GM18861 (cell line): ENCODE results near the gene ZFP36.

Experiments used
- ATAC-seq: cut with Tn5 transposase; IDR thresholded peaks from one replicate; pipeline ENCODE4 v1.9.1; 2021; ENCODE audit not compliant: unreplicated experiment

Gene ZFP36

DNA sequence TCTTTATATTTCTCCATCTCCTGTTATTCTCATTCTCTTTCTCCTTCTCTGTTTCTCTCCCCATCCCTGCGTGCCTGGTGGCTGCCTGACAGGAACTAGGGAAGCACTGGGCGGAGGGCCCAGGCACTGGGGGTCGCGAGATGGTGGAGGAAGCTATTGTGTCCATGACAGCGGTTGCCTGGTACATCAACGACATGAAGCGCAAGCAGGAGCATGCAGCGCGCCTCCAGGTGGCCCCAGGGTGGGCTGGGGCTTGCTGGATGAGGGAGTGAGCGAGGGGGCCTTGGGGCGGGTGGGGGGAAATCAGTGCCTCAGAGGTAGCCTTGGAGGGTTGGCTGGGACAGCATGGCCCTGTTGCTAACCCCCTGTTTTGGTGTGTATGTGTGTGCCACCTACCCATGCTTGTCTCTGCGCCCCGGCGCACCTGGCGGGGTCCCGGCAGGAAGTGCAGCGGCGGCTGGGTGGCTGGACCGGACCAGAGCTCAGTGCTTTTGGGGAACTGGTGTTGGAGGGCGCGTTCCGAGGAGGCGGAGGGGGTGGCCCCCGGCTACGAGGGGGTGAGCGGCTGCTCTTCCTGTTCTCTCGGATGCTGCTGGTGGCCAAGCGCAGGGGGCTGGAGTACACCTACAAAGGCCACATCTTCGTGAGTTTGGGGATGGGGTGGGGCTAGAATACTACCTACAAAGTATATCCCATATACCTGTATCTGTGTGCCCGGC lies 11.0 kb downstream of the ZFP36 start:
- no peak for ATAC-seq

DNA sequence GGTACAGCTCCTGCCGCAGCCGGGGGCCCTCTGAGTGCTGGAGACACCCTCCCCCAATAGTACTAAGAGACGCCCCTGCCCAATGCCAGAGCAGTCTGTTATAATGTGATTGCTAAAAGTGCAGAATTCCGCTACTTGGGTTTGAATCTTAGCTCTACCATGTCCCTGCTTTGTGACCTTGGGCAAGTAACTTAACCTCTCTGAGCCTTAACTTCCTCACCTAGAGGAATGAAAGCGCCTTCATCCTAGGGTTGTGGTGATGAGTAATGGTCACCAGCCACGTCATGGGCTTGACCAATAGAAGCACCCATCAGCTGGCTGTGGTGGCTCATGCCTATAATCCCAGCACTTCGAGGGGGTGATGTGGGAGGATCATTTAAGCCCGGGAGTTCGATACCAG lies 12.4 kb downstream of the ZFP36 start:
- ATAC-seq = no peak

DNA sequence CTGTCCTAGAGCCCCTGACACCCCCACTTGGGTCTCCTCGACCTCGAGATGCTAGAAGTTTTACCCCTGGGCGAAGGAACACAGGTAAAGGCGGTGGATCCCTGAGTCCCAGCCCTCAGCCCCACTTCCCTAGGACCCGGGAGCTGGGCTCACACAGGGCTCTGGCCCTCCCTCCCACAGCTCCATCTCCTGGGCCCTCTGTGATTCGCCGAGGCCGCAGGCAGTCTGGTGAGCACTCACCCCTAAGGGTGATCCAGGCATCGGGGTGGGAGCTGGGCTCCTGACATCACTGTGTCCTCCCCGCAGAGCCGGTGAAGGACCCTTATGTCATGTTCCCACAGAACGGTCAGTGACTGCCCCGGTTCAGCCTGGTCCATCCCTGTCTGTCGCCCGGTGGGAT lies 14.1 kb downstream of the ZFP36 start:
- no peak for ATAC-seq

DNA sequence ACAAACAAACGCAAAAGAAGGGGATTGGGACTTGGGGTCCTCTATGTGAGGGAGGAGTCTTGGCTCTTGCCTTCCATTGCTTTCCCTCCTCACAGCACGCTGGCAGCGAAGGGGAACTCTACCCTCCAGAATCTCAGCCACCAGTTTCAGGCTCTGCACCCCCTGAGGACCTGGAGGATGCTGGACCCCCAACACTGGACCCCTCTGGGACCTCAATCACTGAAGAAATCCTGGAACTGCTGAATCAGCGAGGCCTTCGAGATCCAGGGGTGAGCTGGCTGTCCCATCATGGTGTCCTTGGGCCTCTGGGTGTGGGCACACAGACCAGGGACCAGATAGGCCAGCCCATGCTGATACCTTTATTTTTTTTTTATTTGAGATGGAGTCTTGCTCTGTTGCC lies 15.4 kb downstream of the ZFP36 start:
- ATAC-seq = no peak

DNA sequence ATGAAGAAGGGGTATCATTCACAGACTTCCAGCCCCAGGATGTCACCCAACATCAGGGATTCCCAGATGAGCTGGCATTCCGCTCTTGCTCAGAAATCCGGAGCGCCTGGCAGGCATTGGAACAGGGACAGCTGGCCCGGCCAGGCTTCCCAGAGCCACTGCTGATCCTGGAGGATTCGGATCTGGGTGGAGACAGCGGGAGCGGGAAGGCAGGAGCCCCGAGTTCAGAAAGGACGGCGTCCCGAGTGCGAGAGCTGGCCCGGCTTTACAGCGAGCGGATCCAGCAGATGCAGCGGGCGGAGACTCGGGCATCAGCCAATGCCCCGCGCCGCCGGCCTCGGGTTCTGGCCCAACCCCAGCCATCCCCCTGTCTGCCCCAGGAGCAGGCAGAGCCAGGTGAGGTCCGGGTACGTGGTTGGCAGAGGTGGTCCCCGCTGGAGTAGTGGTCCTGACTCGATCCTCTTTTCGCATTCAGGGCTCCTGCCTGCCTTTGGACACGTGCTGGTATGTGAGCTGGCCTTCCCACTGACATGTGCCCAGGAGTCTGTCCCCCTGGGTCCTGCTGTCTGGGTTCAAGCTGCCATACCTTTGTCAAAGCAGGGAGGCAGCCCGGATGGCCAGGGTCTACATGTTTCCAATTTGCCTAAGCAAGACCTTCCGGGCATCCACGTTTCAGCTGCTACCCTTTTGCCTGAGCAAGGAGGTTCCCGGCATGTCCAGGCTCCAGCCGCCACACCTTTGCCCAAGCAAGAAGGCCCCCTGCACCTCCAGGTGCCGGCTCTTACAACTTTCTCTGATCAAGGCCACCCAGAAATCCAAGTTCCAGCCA lies 16.8 kb downstream of the ZFP36 start:
- ATAC-seq = no peak

DNA sequence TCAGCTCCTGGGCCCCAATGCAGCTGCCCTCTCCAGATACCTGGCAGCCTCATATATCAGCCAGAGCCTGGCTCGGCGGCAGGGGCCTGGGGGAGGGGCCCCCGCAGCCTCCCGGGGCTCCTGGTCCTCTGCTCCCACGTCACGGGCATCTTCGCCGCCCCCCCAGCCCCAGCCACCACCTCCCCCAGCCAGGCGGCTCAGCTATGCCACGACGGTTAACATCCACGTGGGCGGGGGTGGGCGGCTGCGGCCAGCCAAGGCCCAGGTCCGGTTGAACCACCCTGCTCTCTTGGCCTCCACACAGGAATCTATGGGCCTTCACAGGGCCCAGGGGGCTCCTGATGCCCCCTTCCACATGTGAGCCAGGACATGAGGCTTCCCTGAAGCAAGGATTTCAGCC lies 18.3 kb downstream of the ZFP36 start:
- ATAC-seq = no peak

DNA sequence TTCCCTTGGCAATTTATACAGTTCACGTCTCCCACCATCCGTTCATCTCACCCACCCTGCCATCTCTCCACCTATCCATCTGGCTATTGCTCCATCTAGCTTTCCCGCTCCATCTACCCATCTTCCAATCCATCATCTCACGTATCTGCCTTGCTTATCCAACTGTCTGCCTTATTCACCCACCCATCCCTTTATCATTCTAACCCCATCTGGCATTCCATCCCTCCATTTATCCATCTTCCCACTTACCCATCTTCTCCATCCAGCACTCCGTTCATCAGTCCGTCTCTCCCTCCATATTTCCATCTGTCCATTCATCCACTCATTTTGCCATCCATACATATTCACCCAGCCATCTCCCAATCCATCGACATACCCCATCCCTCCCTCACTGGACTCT lies 19.1 kb downstream of the ZFP36 start:
- no peak for ATAC-seq

DNA sequence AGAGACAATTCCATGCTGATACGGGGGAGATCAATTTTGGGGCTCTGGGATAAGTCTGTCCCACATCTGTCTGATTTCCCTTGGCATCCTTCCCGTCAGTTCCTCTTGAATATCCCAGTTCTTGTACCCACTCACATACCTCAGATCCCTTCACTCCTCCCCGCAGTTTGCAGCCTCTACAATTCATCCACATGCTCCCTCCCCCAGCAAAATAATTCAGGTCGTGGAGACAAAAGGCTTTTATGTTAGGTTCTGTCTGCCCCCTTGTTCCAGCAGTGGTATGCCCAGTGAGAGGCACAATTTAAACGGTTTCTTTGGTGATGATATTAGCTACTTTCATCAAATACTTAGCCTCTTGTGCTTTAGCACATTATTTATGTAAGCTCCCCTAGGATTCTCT lies 19.5 kb downstream of the ZFP36 start:
- ATAC-seq = no peak

DNA sequence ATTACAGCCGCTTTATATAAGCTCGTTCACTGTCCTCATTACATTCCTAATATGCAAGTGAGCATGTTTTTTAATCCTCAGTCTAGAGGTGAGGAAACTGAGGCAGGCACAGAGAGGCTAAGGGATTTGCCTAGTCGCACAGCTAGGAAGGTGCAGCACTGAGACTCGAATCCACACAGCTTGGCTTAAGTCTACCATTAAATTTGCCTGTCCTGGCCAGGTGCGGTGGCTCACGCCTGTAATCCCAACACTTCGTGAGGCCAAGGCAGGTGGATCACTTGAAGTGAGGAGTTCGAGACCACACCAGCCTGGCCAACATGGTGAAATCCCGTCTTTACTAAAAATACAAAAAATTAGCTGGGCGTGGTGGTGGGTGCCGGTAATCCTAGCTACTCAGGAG lies 21.1 kb downstream of the ZFP36 start:
- ATAC-seq = no peak

DNA sequence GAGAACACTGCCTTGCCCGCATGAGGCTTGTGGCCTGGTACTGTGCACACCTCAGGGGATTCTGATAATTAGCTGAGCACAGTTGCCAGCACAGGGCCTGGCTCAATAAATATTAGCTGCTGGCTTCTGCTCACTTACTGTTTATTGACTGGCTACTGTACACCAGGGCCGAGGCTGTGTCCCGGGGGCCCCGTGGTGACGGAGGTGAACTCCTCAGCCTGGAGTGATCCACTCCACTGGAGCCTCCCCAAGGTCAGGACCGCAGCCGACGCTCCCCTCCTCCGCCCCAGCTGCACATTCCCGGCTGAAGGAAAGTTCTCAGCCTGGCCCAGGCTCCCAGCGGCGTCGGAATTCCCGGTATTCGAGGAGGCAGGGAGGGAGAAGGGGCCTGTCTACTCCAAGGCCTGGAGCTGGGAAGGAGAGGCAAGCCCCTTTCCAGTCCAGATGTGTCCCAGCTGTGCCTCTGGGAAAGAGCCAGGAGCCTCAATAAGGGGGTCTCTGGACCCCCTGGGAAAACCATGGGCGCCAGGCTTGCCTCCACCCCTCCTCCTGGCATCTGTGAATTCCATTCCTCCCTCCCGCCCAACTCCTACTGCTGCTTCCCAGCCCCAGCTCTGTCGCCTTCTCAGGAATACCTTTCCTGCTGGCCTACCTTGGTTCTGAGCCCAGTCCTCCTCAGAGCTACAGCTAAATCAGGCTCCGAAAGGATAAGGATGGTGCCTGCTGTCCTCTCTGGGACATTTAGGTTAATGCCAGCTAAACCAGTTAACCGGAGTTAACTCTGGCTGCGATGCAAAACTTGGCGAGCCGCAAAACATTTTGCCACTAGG lies 21.9 kb downstream of the ZFP36 start:
- no peak for ATAC-seq

DNA sequence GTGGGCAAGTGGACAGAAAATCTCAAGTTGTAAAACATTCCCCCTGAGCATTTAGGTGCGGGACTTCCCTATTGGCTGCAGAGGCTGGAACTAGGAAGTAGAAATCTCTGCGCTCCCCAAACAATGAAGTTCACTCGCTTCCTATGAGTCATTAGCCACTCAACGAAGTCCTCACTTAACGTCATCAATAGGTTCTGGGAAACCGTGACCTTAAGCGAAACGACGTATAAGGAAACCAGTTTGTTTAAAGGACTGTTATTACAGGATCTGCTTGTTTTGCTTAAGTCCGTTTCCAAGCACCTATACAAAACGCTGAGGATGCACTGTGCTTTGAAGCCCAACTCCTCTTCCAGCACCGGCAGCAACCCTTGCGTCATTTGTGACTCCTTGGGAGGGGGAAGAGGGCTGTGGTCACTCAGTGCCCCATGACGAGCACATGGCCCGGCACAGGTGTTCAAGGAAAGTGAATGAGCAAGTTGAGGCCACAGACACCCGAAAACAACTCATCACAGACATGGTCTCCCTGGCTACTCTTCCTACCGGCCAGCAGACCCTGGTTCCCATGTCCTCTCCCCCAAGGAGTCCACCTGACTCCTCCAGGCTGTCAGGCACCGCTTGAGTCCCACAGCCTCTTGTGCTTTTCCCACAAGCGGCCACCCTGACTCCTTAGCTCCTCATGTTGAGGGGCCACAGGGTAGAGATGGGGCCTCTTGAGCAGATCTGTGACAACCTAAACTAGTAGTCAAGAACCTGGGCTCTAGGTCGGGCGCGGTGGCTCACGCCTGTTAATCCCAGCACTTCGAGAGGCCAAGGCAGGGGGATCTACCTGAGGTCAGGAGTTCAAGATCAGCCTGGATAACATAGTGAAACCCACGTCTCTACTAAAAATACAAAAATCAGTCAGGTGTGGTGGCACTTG lies 24.3 kb downstream of the ZFP36 start:
- ATAC-seq = peak; percentile 59

DNA sequence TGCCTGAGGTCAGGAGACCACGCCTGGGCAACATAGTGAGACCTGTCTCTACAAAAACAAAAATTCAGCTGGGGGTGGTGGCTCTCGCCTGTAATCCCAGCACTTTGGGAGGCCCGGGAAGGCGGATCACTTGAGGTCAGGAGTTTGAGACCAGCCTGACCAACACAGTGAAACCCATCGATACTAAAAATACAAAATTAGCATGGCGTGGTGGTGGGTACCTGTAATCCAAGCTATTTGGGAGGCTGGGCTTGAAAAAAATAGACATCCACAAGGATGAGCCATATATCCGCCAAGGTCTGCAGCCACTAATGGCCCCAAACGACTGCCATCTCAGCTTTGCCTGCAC lies 26.0 kb downstream of the ZFP36 start:
- no peak for ATAC-seq

DNA sequence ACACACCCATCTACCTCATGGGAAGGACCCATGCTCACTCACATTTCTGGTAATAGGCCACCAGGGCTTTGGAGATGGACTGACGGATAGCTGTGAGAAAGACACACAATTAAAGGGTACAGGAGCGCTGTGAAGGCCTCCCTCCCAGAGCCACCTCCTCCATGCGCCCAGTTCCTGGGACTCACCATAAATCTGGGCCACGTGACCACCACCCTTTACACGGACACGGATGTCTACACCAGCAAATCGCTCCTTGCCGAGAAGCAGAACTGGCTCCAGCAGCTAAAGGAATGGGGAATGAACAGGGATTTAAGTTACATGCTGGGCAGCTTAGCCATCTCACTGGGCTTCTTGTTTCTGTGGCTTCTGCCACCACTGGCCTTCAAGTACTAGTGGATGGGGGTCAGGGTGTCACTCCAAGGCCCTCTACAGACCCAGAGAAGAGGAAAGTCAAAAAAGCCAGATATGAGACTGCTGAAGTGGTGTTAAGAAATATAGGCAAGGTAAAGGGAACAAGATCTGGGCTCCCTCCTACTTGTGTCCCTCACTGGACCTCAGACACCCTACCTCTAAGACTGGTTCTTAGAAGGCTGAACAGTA lies 26.9 kb downstream of the ZFP36 start:
- no peak for ATAC-seq

DNA sequence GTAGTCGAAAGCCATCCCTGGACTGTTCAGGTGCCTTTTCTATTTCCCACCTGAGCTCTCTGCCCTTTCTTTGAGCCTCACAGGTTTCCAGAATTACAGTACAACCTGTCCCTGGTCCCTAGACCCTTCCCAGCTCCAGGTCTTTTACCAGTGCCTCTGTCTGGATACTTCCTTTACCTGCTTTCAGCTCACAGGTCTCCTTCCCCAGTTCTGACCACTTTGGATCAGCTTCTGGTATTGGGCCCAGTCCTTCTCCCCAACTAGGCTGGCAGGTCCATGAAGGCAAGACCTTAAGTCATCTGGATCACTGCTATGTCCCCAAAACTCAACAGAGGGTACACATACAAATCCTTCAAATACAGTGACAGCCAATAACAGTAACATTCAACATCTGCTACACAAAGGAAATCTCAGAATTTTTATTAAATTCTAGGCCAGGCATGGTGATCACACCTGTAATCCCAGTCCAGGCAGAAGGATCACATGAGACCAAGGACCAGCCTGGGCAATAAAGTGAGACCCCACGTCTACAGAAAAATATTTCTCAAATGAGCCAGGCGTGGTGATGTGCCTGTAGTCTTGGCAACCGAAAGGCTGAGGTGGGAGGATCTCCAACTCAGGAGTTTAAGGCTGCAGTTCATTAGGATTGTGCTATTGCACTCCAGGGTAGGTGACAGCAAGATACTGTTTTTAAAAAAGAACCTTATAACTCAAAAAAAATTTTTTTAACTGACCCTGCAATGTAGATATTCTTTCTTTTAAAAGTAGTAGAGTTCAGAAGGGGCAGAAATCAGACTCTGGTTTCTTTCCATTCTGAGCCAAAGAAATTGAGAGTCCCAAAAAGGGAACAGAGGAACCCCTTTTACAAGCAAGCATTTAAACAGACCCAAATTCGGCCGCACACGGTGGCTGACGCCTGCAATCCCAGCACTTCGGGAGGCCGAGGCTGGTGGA lies 27.8 kb downstream of the ZFP36 start:
- no peak for ATAC-seq

DNA sequence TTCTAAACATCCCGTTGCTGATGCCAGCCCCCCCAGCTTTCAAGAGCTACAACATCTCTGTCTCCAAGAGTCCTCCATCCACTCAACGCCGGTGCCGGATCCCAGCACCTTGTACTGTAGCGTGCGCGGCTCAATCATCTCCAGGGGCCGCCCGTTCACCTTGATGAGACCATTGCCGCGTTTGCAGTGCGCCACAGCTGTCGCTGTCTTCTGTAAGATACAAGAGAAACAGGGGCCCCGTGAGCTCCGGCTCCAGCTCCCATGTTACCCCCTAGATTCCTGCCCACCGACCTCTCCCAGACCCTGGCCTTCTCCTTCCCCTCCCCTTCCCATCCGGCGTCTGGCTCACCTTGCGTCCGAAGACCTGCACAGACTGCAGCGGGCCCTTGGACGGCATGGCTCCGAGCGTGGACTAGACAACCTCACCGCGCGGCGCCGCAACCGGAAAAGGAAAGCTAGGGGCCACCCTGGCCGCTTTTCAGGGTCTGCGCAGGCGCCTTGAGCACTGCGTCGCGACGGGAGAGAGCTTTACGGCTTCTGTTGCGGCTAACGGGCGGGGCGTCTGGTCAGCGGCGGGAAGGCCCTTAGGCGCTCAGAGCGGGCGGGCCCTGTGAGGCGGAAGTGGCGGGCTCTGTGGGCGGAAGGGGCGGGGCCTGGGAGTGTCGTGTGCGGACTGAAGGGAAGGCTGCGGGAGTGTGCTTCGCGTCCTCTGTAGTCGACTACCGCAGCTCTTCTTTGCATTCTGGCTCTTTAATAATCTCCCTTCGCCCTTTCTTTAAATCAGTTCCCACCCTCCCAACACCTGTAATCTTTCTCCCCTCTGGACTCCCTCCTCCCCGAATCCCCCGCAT lies 29.1 kb downstream of the ZFP36 start, which contains the start of gene RPS16:
TSS of gene RPS16 (minus strand) at position 451 of the 851 bp plus-strand sequence. CDS start at position 397, 54 bp downstream.
- ATAC-seq = peak; percentile 62

DNA sequence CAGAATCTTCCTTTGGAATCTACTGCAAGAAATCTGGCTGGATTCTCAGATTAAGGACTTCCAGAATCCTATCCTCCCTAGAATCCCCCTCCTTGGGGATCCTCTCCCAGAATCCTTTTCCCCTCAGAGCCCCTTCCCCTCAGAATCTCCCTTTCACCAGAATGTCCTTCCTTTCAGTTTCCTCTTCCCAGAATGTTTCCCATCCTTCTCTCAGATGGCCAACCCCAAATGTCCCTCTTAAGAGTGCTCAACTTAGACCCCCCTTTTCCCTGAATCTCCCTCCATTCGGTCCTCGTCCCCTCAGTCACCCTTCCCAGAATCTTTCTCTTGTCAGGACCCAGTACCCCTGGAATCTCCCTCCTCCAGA lies 29.7 kb downstream of the ZFP36 start:
- ATAC-seq = no peak

DNA sequence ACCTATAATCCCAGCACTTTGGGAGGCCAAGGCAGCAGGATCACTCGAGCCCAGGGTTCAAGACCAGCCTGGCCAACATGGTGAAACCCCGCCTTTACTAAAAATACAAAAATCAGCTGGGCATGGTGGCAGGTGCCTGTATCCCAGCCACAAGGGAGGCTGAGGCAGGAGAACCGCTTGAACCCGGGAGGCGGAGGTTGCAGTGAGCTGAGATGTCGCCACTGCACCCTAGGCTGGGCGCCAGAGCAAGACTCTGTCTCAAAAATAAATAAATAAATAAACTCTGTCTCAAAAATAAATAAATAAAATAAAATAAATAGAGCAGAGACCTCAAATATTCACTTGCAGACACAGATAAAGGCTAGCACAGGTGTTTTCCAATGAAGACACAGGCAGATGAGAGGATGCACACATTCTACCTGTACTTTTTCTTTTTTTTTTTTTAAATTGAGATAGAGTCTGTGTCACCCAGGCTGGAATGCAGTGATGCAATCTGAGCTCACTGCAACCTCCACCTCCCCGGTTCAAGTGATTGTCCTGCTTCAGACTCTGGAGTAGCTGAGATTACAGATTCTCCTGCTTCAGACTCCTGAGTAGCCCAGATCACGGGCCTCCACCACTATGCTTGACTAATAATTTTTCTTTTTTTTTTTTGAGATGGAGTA lies 31.8 kb downstream of the ZFP36 start:
- ATAC-seq = no peak
